ENCODE results near the gene MUC6.

MUC6 gene

DNA sequence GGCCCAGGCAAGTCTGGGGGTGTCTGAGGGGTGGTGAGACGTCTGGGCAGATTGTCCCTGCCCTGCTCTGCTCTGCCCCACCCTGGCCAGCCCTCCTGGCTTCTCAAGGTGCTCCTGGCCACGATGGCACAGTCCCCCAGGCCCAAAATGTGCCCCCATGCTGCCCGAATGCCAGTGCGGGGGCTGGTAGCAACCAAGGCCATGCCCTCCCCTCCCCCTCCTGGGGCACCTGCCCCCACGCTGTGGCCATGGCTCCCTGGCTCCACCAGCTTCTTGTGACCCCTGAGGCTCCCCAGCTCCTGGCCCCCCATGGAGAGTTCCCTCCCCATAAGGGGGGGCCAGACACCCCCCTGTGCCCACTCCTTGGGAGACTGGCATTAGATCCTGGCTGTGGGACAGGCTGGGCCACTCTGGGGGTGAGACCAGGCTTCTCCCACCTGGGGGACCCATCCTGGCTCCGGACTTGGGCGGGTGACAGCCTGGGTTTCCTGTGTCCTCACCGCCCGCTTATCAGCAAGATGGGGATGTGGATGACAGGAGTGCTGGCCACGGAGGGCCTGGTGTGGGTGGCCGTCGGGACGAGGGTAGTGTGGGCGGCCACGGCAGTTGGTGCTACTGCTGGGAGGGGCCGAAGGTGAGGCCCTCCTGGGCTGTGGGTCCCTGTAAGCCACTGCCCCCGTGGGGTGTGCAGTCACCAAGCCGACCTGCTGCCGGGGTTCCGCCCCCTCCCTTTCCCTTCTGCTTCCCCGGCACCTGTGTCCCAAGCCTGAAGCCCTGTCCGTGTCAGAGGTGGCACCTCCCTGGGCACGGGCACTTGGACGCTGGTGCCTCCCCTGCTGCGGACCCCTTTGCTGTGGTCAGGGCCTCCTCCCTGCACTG lies 15.9 kb upstream of the MUC6 start:
- DNase-seq (ENCODE audit: low spot score in 2 of 2) (no peak), ATAC-seq (replicated peaks; ENCODE audit: extremely low read depth, poor library complexity, severe bottlenecking) (no peak)
- no peaks in the 10 kb centered on the region for H3K4me1 Mint-ChIP-seq
- peaks cover 54% of the 10 kb centered on the region for H3K27me3 Mint-ChIP-seq
- no peaks in the 10 kb centered on the region for H3K9me3 Mint-ChIP-seq
- H3K4me3 Mint-ChIP-seq: no peak overlapping the region
- H3K27ac Mint-ChIP-seq (ENCODE audit: low read depth): no peak overlapping the region
- H3K36me3 Mint-ChIP-seq (ENCODE audit: insufficient read depth): peaks cover 2% of the 10 kb centered on the region

- Mint-ChIP-seq H3K4me3 (no peak overlapping the region), H3K36me3 (ENCODE audit: insufficient read depth) (peaks cover 2% of the 10 kb centered on the region), H3K9me3 (no peaks in the 10 kb centered on the region), H3K27ac (ENCODE audit: low read depth) (no peak overlapping the region), H3K4me1 (no peaks in the 10 kb centered on the region), H3K27me3 (peaks cover 54% of the 10 kb centered on the region)
- DNase-seq (ENCODE audit: low spot score in 2 of 2) (no peak), ATAC-seq (replicated peaks; ENCODE audit: extremely low read depth, poor library complexity, severe bottlenecking) (no peak)
Measured at GRCh38 chr11:1051356-1052132, 15.0 kb upstream of the MUC6 start.

- H3K4me1 Mint-ChIP-seq: no peaks in the 10 kb centered on the region
- peak; percentile 62 to 64 for DNase-seq (ENCODE audit: low spot score in 2 of 2)
- H3K36me3 Mint-ChIP-seq (ENCODE audit: insufficient read depth): peaks cover 2% of the 10 kb centered on the region
- peak; percentile 83 for ATAC-seq (replicated peaks; ENCODE audit: extremely low read depth, poor library complexity, severe bottlenecking)
- no peak overlapping the region for H3K27ac Mint-ChIP-seq (ENCODE audit: low read depth)
- H3K27me3 Mint-ChIP-seq: peaks cover 51% of the 10 kb centered on the region
- H3K9me3 Mint-ChIP-seq: no peaks in the 10 kb centered on the region
- H3K4me3 Mint-ChIP-seq: no peak overlapping the region
Measured at GRCh38 chr11:1050581-1051355, 14.2 kb upstream of the MUC6 start.

- Mint-ChIP-seq H3K4me3 (no peak overlapping the region), H3K36me3 (ENCODE audit: insufficient read depth) (peaks cover 2% of the 10 kb centered on the region), H3K27ac (ENCODE audit: low read depth) (no peak overlapping the region), H3K4me1 (no peaks in the 10 kb centered on the region), H3K9me3 (no peaks in the 10 kb centered on the region), H3K27me3 (peaks cover 44% of the 10 kb centered on the region)
- ATAC-seq (replicated peaks; ENCODE audit: extremely low read depth, poor library complexity, severe bottlenecking) (no peak), DNase-seq (ENCODE audit: low spot score in 2 of 2) (no peak)
Measured at GRCh38 chr11:1049911-1050580, 13.5 kb upstream of the MUC6 start.

DNA sequence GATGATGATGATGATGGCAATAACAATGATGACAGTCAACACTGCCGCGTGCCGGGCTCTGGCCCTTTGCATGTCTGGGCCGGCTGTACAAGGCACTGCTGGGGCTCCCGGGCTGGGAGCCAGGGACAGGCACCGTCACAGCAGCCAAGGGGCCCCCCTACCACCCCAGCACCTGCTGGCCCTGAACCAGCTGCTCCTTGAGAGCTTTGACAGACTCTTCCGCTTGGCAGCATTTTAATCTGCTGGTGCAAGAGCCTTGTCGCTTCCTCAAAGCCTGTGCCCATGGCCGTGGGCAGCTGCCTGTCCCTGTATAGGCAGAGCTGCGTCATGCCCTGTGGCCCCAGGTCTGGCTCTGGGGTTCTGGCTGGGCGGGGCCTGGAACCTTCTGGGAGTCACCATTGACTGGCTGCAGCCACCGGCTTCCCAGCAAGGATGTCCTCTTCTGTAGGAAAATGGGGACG lies 12.9 kb upstream of the MUC6 start:
- peaks cover 2% of the 10 kb centered on the region for H3K36me3 Mint-ChIP-seq (ENCODE audit: insufficient read depth)
- no peaks in the 10 kb centered on the region for H3K9me3 Mint-ChIP-seq
- no peak overlapping the region for H3K27ac Mint-ChIP-seq (ENCODE audit: low read depth)
- DNase-seq (ENCODE audit: low spot score in 2 of 2) (no peak), ATAC-seq (replicated peaks; ENCODE audit: extremely low read depth, poor library complexity, severe bottlenecking) (no peak)
- H3K27me3 Mint-ChIP-seq: peaks cover 42% of the 10 kb centered on the region
- H3K4me3 Mint-ChIP-seq: no peak overlapping the region
- no peaks in the 10 kb centered on the region for H3K4me1 Mint-ChIP-seq

DNA sequence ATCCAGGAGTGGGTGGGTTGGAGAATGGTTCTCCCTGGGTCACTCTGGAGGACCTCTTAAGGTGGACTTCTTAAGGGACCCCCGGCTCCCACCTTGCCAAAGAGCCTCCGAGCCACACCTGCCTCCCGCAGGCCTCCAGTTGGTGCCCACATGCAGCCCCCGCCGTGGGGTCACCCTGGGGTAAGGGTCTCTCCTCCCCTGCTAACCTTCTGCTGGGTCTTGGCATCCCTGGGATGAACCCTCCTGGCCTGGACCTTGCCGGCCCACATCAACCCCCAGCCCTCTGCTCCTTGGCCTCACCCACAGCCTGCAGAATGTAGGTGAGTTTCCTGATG lies 12.5 kb upstream of the MUC6 start:
- Mint-ChIP-seq H3K27me3 (peaks cover 46% of the 10 kb centered on the region), H3K27ac (ENCODE audit: low read depth) (no peak overlapping the region), H3K9me3 (no peaks in the 10 kb centered on the region), H3K4me3 (no peak overlapping the region), H3K4me1 (no peaks in the 10 kb centered on the region), H3K36me3 (ENCODE audit: insufficient read depth) (peaks cover 2% of the 10 kb centered on the region)
- no peak for ATAC-seq (replicated peaks; ENCODE audit: extremely low read depth, poor library complexity, severe bottlenecking)
- DNase-seq (ENCODE audit: low spot score in 2 of 2): no peak

DNA sequence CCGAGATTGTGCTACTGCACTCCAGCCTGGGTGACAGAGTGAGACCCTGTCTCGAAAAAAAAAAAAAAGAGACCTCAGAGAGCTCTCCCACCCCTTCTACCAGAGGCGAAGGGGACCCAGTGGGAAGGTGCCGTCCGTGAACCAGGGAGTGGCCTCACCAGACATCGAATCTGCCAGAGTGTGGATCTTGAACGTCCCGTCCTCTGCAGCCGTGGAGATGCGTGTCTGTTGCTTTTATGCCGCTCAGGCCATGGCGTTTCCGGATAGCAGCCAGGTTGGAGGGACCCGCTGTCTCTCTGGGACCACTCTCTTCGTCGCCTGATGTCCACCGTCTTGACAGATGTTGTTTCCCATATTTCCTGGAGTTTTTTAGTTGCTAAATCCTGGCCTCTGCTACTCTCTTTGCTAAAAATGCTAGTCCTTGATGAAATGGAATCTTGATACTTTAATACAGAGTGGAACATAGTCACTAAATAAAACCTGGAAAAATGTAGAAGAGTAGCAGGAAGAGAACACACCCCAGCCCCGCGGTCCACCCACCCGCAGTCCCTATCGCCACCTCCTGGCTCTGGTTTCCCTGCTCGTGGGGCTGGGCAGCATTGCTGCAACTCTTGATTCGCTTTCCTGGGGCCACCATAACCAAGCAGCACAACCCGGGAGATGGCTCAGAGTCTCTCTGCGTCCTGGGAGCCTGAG lies 12.0 kb upstream of the MUC6 start:
- no peak overlapping the region for H3K27ac Mint-ChIP-seq (ENCODE audit: low read depth)
- H3K27me3 Mint-ChIP-seq: peaks cover 51% of the 10 kb centered on the region
- H3K9me3 Mint-ChIP-seq: no peaks in the 10 kb centered on the region
- peaks cover 2% of the 10 kb centered on the region for H3K36me3 Mint-ChIP-seq (ENCODE audit: insufficient read depth)
- no peak for DNase-seq (ENCODE audit: low spot score in 2 of 2)
- no peaks in the 10 kb centered on the region for H3K4me1 Mint-ChIP-seq
- no peak overlapping the region for H3K4me3 Mint-ChIP-seq
- ATAC-seq (replicated peaks; ENCODE audit: extremely low read depth, poor library complexity, severe bottlenecking): no peak

DNA sequence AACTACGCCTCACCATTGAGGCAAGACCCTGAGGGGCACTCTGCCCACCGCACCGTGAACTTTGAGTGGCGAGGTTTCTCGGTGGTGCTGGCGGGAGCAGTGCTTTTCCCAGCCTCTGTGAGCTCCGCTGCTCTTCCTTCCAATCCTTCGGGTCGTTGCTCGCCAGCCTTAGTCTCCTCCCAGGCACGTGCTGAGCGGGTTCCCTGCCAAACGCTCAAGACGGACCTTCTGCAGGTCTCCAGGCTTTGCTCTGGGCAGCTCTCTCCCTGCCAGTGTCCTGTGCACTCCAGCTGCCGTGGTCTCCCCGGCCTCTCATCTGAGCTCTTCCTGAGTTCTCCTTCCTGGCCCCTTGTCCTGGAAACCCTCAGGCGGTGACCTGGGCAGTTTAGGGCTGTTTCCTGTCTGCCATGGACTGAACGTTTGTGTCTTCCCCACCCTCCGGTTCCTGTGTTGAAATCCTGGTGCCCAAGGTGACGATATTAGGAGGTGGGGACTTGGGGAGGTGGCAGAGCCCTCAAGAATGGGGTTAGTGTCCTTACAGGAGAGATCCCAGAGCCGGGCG lies 11.2 kb upstream of the MUC6 start:
- DNase-seq (ENCODE audit: low spot score in 2 of 2): no peak
- no peak for ATAC-seq (replicated peaks; ENCODE audit: extremely low read depth, poor library complexity, severe bottlenecking)
- Mint-ChIP-seq H3K4me1 (no peaks in the 10 kb centered on the region), H3K4me3 (no peak overlapping the region), H3K36me3 (ENCODE audit: insufficient read depth) (peaks cover 2% of the 10 kb centered on the region), H3K27me3 (peaks cover 52% of the 10 kb centered on the region), H3K27ac (ENCODE audit: low read depth) (no peak overlapping the region), H3K9me3 (no peaks in the 10 kb centered on the region)

- H3K36me3 Mint-ChIP-seq (ENCODE audit: insufficient read depth): peaks cover 2% of the 10 kb centered on the region
- H3K4me1 Mint-ChIP-seq: no peaks in the 10 kb centered on the region
- H3K9me3 Mint-ChIP-seq: no peaks in the 10 kb centered on the region
- no peak overlapping the region for H3K4me3 Mint-ChIP-seq
- H3K27ac Mint-ChIP-seq (ENCODE audit: low read depth): no peak overlapping the region
- DNase-seq (ENCODE audit: low spot score in 2 of 2): no peak
- no peak for ATAC-seq (replicated peaks; ENCODE audit: extremely low read depth, poor library complexity, severe bottlenecking)
- H3K27me3 Mint-ChIP-seq: peaks cover 39% of the 10 kb centered on the region
Measured at GRCh38 chr11:1044160-1044559, 7.6 kb upstream of the MUC6 start.

DNA sequence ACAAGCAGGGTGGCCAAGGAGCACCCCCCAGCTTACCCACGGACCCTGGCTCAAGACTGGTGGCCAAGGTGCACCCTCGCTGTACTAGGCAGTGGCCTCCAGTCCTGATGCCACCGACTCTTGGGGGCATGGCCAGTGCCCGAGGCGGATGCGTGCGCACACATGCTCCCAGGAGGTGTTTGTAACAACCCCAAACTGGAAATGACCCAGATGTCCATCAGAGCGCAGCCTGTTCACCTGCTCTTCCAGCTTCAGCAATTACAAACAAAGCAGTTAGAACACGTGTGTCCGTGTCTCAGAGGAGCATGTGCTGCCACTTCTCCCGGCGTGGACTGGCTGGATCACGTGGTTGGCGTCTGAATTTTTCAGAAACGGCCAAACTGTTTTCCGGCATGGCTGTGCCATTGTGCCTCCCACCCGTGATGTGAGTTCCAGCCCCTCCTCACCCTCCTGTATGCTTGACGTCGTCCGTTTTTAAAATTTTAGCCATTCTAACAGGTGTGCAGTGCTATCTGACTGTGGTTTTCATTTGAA lies 7.1 kb upstream of the MUC6 start:
- Mint-ChIP-seq H3K27ac (ENCODE audit: low read depth) (no peak overlapping the region), H3K9me3 (no peaks in the 10 kb centered on the region), H3K4me1 (no peaks in the 10 kb centered on the region), H3K36me3 (ENCODE audit: insufficient read depth) (peaks cover 2% of the 10 kb centered on the region), H3K27me3 (peaks cover 33% of the 10 kb centered on the region), H3K4me3 (no peak overlapping the region)
- ATAC-seq (replicated peaks; ENCODE audit: extremely low read depth, poor library complexity, severe bottlenecking): no peak
- DNase-seq (ENCODE audit: low spot score in 2 of 2): no peak
